A673 (cell line): ENCODE data around the gene PMAIP1.

Experiments used
- CTCF ChIP-seq: fragments of 300-800, 200-600 bp; sonication (generic); conservative IDR thresholded peaks from 2 replicates; pipeline ENCODE4 v1.5.1; 2017; ENCODE audit warnings: low read depth, mild to moderate bottlenecking, antibody characterized with exemption, low read length, moderate library complexity, mixed read lengths
- EZH2 ChIP-seq: fragments of 200-600 bp; sonication (generic); IDR thresholded peaks from 2 replicates; pipeline ENCODE4 v1.6.1; 2017; ENCODE audit warnings: borderline replicate concordance, low read depth, mild to moderate bottlenecking, mixed read lengths, antibody characterized with exemption, low read length; ENCODE audit not compliant: poor library complexity, severe bottlenecking

GRCh38 chr18:59942601-59943000 lies 42.8 kb downstream of the PMAIP1 start:
- no peak for TF ChIP-seq CTCF
- TF ChIP-seq EZH2: no peak
